GM18502 (cell line): ENCODE results near the gene PCNA.

Experiments
- ATAC-seq: cut with Tn5 transposase; IDR thresholded peaks from one replicate; pipeline ENCODE4 v1.9.1; 2021; ENCODE audit warnings: mild to moderate bottlenecking; ENCODE audit not compliant: unreplicated experiment, poor library complexity

Gene PCNA

GRCh38 chr20:5119435-5120184, at the start of gene PCNA:
Gene PCNA, minus strand, starts transcription at chr20:5119958. Its CDS starts 160 bp downstream, at chr20:5119798.
- ATAC-seq: peak; percentile 97

DNA sequence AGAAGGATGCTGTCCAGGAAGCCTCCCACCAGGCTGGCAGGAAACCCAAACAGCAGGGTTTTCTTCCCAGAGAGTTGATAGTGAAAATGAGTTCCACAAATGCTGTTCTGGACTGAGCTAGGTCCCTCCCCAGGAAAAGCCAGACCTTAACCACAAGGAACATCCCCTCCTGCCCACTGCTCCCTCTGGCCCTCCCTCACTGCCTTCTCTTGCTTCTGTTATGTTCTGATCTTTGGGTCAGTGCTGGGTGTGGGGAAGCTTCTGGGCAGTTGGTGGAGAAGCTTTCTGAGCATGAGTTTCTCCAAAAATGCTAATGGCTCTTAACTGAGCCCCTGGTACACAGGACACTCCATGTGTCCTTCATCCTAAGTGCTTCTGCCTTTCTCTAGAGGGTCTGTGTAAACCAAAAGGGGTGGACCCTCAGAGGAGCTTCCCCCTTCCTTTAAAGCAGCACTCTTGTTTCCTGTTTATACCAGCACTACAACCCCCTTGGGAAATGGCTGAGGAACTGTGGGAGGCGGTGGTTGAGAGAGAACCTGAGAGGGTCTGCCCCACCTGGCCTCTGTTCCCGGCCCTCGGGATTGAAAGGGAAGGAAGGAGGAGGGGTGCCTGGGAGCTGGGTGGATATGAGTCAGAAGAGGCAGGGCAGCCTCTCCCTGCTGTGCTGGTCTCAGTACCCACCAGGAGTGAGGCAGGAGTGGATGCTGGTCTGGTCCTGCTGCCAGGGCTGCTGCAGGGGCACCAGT, 49.1 kb upstream of the PCNA start:
- ATAC-seq: no peak

- ATAC-seq: no peak
Observed at GRCh38 chr20:5164645-5165625, 45.2 kb upstream of the PCNA start.

- ATAC-seq: no peak
Observed at GRCh38 chr20:5161536-5162164, 41.9 kb upstream of the PCNA start.

DNA sequence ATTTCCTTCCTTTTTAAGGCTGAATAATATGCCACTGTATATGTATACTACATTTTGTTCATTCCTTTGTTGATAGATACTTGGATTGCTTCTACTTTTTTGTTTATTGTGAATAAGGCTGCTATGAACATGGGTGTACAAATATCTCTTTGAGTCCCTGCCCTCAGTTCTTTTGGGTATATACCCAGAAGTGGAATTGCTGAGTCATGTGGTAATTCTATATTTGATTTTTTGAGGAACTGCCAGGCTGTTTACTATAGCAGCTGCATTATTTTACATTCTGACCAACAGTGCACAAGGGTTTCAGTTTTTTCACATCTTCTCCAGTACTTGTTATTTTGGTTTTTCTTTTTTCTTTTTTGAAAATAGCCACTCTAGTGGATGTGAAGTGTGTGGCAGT, 41.1 kb upstream of the PCNA start:
- no peak for ATAC-seq

DNA sequence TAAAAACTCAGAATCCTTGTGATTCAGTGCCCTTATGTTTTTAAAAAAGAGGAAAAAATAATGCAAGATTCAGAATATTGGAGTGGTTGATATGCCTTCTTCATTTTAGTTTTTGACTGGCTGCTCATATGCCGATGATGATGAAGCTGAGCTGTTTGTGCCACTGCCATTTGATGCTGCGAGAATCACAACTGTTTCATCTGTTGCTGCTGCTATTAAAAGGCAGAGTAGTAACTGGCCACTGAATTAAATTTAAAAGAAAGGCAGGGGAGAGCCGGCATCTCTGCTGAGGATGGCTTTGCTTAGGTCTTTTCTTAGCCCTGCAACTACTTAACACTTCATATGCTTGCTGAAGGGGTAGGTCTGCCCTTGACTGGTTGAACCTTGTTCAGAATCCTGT, 40.2 kb upstream of the PCNA start:
- ATAC-seq: no peak

- ATAC-seq: no peak
Observed at GRCh38 chr20:5156675-5157448, 37.1 kb upstream of the PCNA start.

DNA sequence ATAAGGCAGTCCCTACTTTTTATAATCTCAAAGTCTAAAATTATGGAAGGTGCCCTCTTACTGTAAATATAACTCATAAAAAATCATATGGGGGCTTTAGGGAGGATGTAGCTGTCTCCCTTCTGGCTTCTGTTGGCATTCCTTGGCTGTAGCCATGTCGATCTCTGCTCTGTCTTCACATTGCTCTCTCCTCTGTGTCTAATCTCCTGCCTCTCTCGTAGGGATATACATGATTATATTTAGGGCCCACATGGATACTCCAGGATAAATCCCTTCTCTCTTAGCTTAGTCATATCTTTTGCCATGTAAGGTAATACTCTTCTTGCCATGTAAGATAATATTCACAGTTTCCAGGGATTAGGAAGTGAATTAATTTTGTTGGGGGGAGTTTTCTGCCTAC, 35.6 kb upstream of the PCNA start:
- no peak for ATAC-seq

- no peak for ATAC-seq
Observed at GRCh38 chr20:5154543-5154925, 34.8 kb upstream of the PCNA start.

- no peak for ATAC-seq
Observed at GRCh38 chr20:5153612-5154542, 34.1 kb upstream of the PCNA start.

- ATAC-seq: no peak
Observed at GRCh38 chr20:5153152-5153467, 33.4 kb upstream of the PCNA start.

GRCh38 chr20:5150226-5151076, 30.7 kb upstream of the PCNA start:
- ATAC-seq: no peak

- ATAC-seq: no peak
Observed at GRCh38 chr20:5149892-5150225, 30.1 kb upstream of the PCNA start.

DNA sequence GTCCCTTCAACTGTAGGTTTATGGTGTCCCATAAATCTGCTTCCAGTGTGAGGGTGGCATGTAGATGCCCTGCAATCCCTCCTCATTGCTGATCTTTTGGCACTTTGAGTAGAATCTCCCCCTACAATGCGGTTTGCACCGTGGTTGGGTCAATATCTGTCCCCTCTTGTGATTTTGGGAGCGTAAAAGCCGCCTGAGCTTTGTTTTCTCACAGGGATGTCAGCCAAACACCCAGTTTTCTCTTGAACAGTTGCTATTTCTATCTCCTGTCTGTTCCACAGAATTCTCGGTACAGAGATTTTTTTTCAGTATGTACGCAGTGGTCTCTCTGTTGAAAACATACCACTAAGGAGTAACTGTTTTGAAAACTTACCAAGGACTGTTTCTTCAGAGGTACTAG, 28.8 kb upstream of the PCNA start:
- no peak for ATAC-seq

DNA sequence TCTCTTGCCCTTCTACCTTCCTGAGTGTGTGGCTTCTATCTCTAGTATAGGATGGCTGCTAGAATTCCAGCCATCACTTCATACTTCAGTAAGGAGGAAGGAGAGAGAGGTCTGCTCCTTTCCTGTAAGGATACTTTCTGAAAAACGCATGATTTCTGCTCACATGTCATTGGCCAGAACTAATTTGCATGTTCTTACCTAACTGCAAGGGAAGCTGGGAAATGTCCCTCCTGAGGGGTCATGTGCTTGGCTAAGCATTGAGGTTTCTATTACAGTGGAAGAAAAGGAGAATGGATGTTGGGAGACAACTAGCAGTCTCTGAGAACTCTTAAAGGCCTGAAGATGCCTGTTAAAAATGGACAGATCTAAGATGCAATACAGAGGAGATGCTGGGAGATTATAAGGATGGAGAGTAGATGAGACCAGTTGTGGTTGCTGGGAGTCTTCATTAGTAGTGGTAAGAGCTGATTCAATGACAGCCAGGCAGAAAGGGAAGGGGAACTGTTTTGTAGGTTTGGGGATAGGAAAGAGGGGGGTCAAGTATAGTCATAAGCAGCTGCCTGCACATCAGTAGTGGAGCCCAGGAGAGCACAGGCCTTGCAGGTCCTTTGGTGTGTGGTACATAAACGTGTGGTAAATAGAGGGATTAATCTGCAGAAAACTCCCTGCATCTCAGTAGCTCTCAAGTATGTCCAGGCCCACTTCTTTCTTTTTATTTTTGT, 27.3 kb upstream of the PCNA start:
- ATAC-seq: no peak

DNA sequence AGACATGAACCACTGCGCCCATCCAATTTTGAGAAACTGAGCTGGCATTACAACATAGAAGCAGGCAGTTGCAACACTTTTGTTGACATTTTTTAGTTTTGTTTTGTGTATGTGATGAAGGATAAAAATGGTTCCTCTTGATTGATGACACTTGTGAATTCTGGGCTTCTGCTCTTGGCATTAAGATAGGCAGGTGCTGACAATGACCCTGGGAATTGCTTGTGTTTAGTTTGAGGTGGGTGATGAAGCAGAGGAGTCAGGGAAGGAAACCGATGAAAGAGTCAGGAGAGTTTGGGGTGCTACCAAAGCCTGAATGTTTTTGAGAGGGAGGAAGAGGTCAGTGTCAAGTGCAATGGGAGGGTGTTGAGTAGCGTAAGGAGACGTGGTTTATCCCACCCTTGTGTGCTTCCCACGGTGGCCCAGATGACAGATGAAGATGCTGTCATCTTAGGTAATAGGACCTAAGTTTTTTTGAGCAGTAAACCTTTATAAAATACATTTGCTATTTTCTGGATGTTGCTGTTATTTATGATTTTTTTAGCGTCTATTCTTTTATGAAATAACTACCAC, 26.4 kb upstream of the PCNA start:
- no peak for ATAC-seq
